SH-SY5Y (cell line): Measurements from ENCODE around the gene SYNGR1.

Source experiments
- GATA2 ChIP-seq: IDR thresholded peaks from 2 replicates; pipeline ENCODE4 v1.6.1; 2011; ENCODE audit warnings: mild to moderate bottlenecking, low read depth, low read length
- GATA3 ChIP-seq: IDR thresholded peaks from 2 replicates; pipeline ENCODE4 v1.6.1; 2011; ENCODE audit warnings: low read depth, mild to moderate bottlenecking, low read length, moderate library complexity

- TF ChIP-seq GATA3: no peak
- no peak for TF ChIP-seq GATA2
Observed at GRCh38 chr22:39431821-39432251, 82.0 kb downstream of the SYNGR1 start.
